ENCODE measurements around the gene KCNMA1. TPM values are rescaled to one million over a fixed set of nuclear protein-coding genes. Genes with fewer than 3 reads are reported as not detected.

KCNMA1 gene
- total RNA-seq, 1 experiment from 2014 or later, result 0.45 TPM

DNA sequence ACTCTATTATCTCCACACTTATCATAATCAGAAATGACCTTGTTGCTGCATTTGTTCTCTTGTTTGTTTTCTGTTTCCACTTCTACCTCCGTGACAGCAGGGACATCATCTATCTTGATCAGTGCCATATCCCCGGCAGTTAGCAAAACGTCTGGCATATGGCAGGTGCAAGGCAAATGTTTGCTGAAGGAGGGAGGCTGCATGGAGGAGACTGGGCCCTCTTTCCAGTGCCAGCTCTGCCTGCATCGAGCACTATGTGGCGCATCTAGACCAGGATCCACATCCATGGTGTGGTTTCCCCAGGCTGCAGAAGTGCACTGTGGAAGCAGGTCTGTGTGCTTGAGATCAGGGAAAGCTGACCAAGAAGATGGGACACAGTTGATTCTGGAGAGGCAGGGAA, 181.2 kb downstream of the KCNMA1 start:
- H3K4me1 Mint-ChIP-seq (ENCODE audit: low read depth, unreplicated experiment), result no peaks in the 10 kb centered on the region
- no peaks in the 10 kb centered on the region for H3K36me3 Mint-ChIP-seq (ENCODE audit: insufficient read depth, unreplicated experiment)
- no peaks in the 10 kb centered on the region for H3K9me3 Mint-ChIP-seq (ENCODE audit: low read depth, unreplicated experiment)
- H3K4me3 Mint-ChIP-seq (ENCODE audit: low read depth, unreplicated experiment), result no peak overlapping the region
- peaks cover 81% of the 10 kb centered on the region for H3K27me3 Mint-ChIP-seq (ENCODE audit: unreplicated experiment)
- BruUV-seq (replicated peaks), result no TSS peak
- TF ChIP-seq, protein P1, sequence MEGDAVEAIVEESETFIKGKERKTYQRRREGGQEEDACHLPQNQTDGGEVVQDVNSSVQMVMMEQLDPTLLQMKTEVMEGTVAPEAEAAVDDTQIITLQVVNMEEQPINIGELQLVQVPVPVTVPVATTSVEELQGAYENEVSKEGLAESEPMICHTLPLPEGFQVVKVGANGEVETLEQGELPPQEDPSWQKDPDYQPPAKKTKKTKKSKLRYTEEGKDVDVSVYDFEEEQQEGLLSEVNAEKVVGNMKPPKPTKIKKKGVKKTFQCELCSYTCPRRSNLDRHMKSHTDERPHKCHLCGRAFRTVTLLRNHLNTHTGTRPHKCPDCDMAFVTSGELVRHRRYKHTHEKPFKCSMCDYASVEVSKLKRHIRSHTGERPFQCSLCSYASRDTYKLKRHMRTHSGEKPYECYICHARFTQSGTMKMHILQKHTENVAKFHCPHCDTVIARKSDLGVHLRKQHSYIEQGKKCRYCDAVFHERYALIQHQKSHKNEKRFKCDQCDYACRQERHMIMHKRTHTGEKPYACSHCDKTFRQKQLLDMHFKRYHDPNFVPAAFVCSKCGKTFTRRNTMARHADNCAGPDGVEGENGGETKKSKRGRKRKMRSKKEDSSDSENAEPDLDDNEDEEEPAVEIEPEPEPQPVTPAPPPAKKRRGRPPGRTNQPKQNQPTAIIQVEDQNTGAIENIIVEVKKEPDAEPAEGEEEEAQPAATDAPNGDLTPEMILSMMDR (IDR thresholded peaks at IDR 0.05; ENCODE audit: unreplicated experiment), result no peak
- intact Hi-C loops (cut with micrococcal nuclease; ENCODE audit: unreplicated experiment), result no loop called here
- DNase-seq, result no peak
- CTCF ChIA-PET, result interaction anchor here (1.4 kb wide), 1 partner anchor 9 kb away, joined by 5 read pairs; no protein-coding TSS in a partner anchor
- no peak overlapping the region for H3K27ac Mint-ChIP-seq (ENCODE audit: unreplicated experiment)

DNA sequence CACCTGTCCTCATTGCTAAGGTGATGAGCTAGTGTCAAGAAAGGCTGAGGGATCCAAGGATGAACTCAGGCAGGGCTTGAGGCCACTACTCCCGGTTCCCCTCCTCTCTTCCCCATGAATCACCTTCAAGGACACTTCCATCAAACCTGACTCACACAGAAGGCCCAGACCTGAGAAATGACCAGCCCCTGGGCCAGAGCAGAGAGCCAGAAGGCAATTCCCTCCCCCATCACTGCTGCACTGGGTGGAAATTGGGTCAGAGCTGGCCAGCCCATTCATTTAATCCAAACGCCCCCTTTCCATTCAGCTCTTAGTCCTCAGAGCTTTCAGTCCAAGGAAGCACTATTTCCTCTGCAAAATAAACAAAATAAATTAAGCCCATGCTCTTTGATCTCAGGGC, 182.0 kb downstream of the KCNMA1 start:
- H3K9me3 Mint-ChIP-seq (ENCODE audit: low read depth, unreplicated experiment), result no peaks in the 10 kb centered on the region
- H3K36me3 Mint-ChIP-seq (ENCODE audit: insufficient read depth, unreplicated experiment), result no peaks in the 10 kb centered on the region
- H3K27me3 Mint-ChIP-seq (ENCODE audit: unreplicated experiment), result peaks cover 85% of the 10 kb centered on the region
- no TSS peak for BruUV-seq (replicated peaks)
- H3K4me3 Mint-ChIP-seq (ENCODE audit: low read depth, unreplicated experiment), result no peak overlapping the region
- no peak overlapping the region for H3K27ac Mint-ChIP-seq (ENCODE audit: unreplicated experiment)
- TF ChIP-seq, protein P1 (IDR thresholded peaks at IDR 0.05; ENCODE audit: unreplicated experiment), result no peak
- intact Hi-C loops (cut with micrococcal nuclease; ENCODE audit: unreplicated experiment), result no loop called here
- CTCF ChIA-PET, result interaction anchor here (1.4 kb wide), 1 partner anchor 10 kb away, joined by 5 read pairs; no protein-coding TSS in a partner anchor
- H3K4me1 Mint-ChIP-seq (ENCODE audit: low read depth, unreplicated experiment), result no peaks in the 10 kb centered on the region
- DNase-seq, result no peak

GRCh38 chr10:77452952-77453564, 184.6 kb downstream of the KCNMA1 start:
- DNase-seq, result no peak
- Mint-ChIP-seq H3K27me3 (ENCODE audit: unreplicated experiment) (peaks cover 64% of the 10 kb centered on the region), H3K27ac (ENCODE audit: unreplicated experiment) (no peak overlapping the region), H3K4me1 (ENCODE audit: low read depth, unreplicated experiment) (no peaks in the 10 kb centered on the region), H3K36me3 (ENCODE audit: insufficient read depth, unreplicated experiment) (no peaks in the 10 kb centered on the region), H3K9me3 (ENCODE audit: low read depth, unreplicated experiment) (no peaks in the 10 kb centered on the region), H3K4me3 (ENCODE audit: low read depth, unreplicated experiment) (no peak overlapping the region)
- no TSS peak for BruUV-seq (replicated peaks)
- TF ChIP-seq, protein P1 (IDR thresholded peaks at IDR 0.05; ENCODE audit: unreplicated experiment), result no peak
- intact Hi-C loops (cut with micrococcal nuclease; ENCODE audit: unreplicated experiment), result no loop called here
- CTCF ChIA-PET, result no interaction called here

GRCh38 chr10:77451886-77452285, 185.7 kb downstream of the KCNMA1 start:
- DNase-seq, result no peak
- TF ChIP-seq, protein P1 (IDR thresholded peaks at IDR 0.05; ENCODE audit: unreplicated experiment), result no peak
- intact Hi-C loops (cut with micrococcal nuclease; ENCODE audit: unreplicated experiment), result no loop called here
- Mint-ChIP-seq H3K27ac (ENCODE audit: unreplicated experiment) (no peak overlapping the region), H3K4me1 (ENCODE audit: low read depth, unreplicated experiment) (no peaks in the 10 kb centered on the region), H3K36me3 (ENCODE audit: insufficient read depth, unreplicated experiment) (no peaks in the 10 kb centered on the region), H3K9me3 (ENCODE audit: low read depth, unreplicated experiment) (no peaks in the 10 kb centered on the region), H3K4me3 (ENCODE audit: low read depth, unreplicated experiment) (no peak overlapping the region), H3K27me3 (ENCODE audit: unreplicated experiment) (peaks cover 62% of the 10 kb centered on the region)
- no TSS peak for BruUV-seq (replicated peaks)
- CTCF ChIA-PET, result no interaction called here
